Measurements from ENCODE around the gene THSD1. TPM values are rescaled to one million over a fixed set of nuclear protein-coding genes. Genes with fewer than 3 reads are reported as not detected.

THSD1 gene
- total and polyA plus RNA-seq, 9 of the 15 experiments (the other 6 are each of a cell fraction or from before 2014, with no cell fraction given): 0.01 to 0.11 (median 0.04) TPM; not detected in 2

DNA sequence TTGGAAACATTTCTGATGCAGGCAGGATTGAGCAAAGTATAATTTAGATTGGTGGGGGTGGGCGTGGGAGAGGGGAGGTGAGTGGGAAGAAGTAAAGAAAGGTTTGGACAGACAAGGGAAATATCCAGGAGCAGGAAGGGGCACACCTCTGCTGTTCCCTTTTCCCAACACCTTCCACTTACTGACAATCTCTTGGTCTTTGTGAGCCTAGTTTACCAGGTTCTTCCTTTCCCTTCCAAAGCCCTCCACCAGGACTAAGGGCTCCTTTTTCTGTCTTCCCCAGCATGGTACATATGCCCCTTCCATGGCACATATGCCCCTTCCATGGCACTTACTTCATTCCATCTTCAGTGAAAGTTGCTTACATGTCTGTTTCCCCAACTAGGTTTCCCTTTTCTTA, 6.2 kb upstream of the THSD1 start (continued):
- TF ChIP-seq ZNF444 (CRISPR knock-in tag; IDR thresholded peaks at IDR 0.05) (no peak), MECOM (CRISPR knock-in tag; IDR thresholded peaks at IDR 0.05) (no peak)
- TF ChIP-seq, protein P1, sequence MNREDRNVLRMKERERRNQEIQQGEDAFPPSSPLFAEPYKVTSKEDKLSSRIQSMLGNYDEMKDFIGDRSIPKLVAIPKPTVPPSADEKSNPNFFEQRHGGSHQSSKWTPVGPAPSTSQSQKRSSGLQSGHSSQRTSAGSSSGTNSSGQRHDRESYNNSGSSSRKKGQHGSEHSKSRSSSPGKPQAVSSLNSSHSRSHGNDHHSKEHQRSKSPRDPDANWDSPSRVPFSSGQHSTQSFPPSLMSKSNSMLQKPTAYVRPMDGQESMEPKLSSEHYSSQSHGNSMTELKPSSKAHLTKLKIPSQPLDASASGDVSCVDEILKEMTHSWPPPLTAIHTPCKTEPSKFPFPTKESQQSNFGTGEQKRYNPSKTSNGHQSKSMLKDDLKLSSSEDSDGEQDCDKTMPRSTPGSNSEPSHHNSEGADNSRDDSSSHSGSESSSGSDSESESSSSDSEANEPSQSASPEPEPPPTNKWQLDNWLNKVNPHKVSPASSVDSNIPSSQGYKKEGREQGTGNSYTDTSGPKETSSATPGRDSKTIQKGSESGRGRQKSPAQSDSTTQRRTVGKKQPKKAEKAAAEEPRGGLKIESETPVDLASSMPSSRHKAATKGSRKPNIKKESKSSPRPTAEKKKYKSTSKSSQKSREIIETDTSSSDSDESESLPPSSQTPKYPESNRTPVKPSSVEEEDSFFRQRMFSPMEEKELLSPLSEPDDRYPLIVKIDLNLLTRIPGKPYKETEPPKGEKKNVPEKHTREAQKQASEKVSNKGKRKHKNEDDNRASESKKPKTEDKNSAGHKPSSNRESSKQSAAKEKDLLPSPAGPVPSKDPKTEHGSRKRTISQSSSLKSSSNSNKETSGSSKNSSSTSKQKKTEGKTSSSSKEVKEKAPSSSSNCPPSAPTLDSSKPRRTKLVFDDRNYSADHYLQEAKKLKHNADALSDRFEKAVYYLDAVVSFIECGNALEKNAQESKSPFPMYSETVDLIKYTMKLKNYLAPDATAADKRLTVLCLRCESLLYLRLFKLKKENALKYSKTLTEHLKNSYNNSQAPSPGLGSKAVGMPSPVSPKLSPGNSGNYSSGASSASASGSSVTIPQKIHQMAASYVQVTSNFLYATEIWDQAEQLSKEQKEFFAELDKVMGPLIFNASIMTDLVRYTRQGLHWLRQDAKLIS (CRISPR knock-in tag; IDR thresholded peaks at IDR 0.05): no peak
- TF ChIP-seq, protein P2, sequence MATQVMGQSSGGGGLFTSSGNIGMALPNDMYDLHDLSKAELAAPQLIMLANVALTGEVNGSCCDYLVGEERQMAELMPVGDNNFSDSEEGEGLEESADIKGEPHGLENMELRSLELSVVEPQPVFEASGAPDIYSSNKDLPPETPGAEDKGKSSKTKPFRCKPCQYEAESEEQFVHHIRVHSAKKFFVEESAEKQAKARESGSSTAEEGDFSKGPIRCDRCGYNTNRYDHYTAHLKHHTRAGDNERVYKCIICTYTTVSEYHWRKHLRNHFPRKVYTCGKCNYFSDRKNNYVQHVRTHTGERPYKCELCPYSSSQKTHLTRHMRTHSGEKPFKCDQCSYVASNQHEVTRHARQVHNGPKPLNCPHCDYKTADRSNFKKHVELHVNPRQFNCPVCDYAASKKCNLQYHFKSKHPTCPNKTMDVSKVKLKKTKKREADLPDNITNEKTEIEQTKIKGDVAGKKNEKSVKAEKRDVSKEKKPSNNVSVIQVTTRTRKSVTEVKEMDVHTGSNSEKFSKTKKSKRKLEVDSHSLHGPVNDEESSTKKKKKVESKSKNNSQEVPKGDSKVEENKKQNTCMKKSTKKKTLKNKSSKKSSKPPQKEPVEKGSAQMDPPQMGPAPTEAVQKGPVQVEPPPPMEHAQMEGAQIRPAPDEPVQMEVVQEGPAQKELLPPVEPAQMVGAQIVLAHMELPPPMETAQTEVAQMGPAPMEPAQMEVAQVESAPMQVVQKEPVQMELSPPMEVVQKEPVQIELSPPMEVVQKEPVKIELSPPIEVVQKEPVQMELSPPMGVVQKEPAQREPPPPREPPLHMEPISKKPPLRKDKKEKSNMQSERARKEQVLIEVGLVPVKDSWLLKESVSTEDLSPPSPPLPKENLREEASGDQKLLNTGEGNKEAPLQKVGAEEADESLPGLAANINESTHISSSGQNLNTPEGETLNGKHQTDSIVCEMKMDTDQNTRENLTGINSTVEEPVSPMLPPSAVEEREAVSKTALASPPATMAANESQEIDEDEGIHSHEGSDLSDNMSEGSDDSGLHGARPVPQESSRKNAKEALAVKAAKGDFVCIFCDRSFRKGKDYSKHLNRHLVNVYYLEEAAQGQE (IDR thresholded peaks at IDR 0.05; ENCODE audit: borderline replicate concordance): no peak
- TF ChIP-seq, protein P2 (CRISPR knock-in tag; IDR thresholded peaks at IDR 0.05; ENCODE audit: low read depth): no peak

Measured in K562 (cell line).